NCI-H226 (cell line): ENCODE data around the gene FAM219A.
A peak's percentile ranks its signal among the peaks of the same experiment; 100 is the strongest.

Experiments used
- DNase-seq: peaks from one replicate; pipeline ENCODE4 v3.0.0-alpha.2; 2015

Gene FAM219A

GRCh38 chr9:34458013-34458958 is at the start of gene FAM219A, which contains the start of gene DNAI1:
Gene FAM219A (minus strand): TSS chr9:34458570. CDS start chr9:34458263, 307 bp downstream.
Gene DNAI1 (plus strand): TSS chr9:34458805. CDS start chr9:34459006, 201 bp downstream.
- DNase-seq = peak; percentile 83

GRCh38 chr9:34507966-34508365 is 49.6 kb upstream of the FAM219A start:
- no peak for DNase-seq

GRCh38 chr9:34507556-34507955 is 49.2 kb upstream of the FAM219A start:
- DNase-seq = no peak

- no peak for DNase-seq
These were observed 48.3 kb upstream of the FAM219A start for GRCh38 chr9:34506623-34507022.

- DNase-seq = no peak
These were observed 47.2 kb upstream of the FAM219A start for GRCh38 chr9:34505370-34506120.

- DNase-seq = no peak
These were observed 45.0 kb upstream of the FAM219A start for GRCh38 chr9:34503406-34503805.

GRCh38 chr9:34502891-34503290 is 44.5 kb upstream of the FAM219A start:
- no peak for DNase-seq

- no peak for DNase-seq
These were observed 44.1 kb upstream of the FAM219A start for GRCh38 chr9:34502471-34502870.

- DNase-seq = peak; percentile 2
These were observed 43.6 kb upstream of the FAM219A start for GRCh38 chr9:34501889-34502425.

GRCh38 chr9:34501372-34501771 is 43.0 kb upstream of the FAM219A start:
- DNase-seq = no peak

- no peak for DNase-seq
These were observed 42.4 kb upstream of the FAM219A start for GRCh38 chr9:34500623-34501267.

GRCh38 chr9:34499076-34499475 is 40.7 kb upstream of the FAM219A start:
- DNase-seq = no peak

- no peak for DNase-seq
These were observed 40.2 kb upstream of the FAM219A start for GRCh38 chr9:34498553-34498952.

GRCh38 chr9:34496149-34496712 is 37.9 kb upstream of the FAM219A start:
- DNase-seq = peak; percentile 42

GRCh38 chr9:34493972-34494535 is 35.7 kb upstream of the FAM219A start:
- peak; percentile 18 for DNase-seq

GRCh38 chr9:34492051-34492450 is 33.7 kb upstream of the FAM219A start:
- DNase-seq = no peak

GRCh38 chr9:34491596-34491995 is 33.2 kb upstream of the FAM219A start:
- DNase-seq = no peak

- DNase-seq = no peak
These were observed 32.4 kb upstream of the FAM219A start for GRCh38 chr9:34490760-34491159.

- DNase-seq = no peak
These were observed 32.0 kb upstream of the FAM219A start for GRCh38 chr9:34490360-34490759.

- DNase-seq = no peak
These were observed 28.2 kb upstream of the FAM219A start for GRCh38 chr9:34486572-34486971.

- no peak for DNase-seq
These were observed 27.5 kb upstream of the FAM219A start for GRCh38 chr9:34485822-34486221.

- DNase-seq = no peak
These were observed 26.3 kb upstream of the FAM219A start for GRCh38 chr9:34484678-34485077.
